Gastroesophageal sphincter (tissue), 4 donors: ENCODE measurements around the gene PRKN. TPM values are rescaled to one million over a fixed set of nuclear protein-coding genes. Genes with fewer than 3 reads are reported as not detected.

Source experiments
- ATAC-seq: fragments of 150-250 bp; one replicate; pipeline ENCODE4 v1.9.1; 2016; ENCODE audit warnings: mild to moderate bottlenecking, moderate library complexity
- H3K27ac ChIP-seq, 4 donors: fragments of 200-600 bp; sonication (generic) in 3 of 4; 1 replicate in 3 of 4; 2 replicates in 1 of 4; pipeline ENCODE4 v1.5.1; 2016 to 2019
- H3K27me3 ChIP-seq: fragments of 200-600 bp; sonication (generic); one replicate; pipeline ENCODE4 v1.5.1; 2019
- H3K36me3 ChIP-seq, 2 donors: fragments of 200-600 bp; sonication (generic); one replicate each; pipeline ENCODE4 v1.5.1; 2019; ENCODE audit warnings: control low read depth in 1 of 2
- H3K4me1 ChIP-seq, 3 donors: fragments of 200-600 bp; sonication (generic); 1 replicate in 2 of 3; 2 replicates in 1 of 3; pipeline ENCODE4 v1.5.1; 2016 to 2019; ENCODE audit warnings: control low read depth in 2 of 3
- H3K4me3 ChIP-seq, 2 donors: fragments of 200-600 bp; sonication (generic); one replicate each; pipeline ENCODE4 v1.5.1; 2019; ENCODE audit warnings: mild to moderate bottlenecking in 1 of 2, moderate library complexity in 1 of 2
- H3K9me3 ChIP-seq, 3 donors: fragments of 200-600 bp; sonication (generic); one replicate each; pipeline ENCODE4 v1.5.1; 2017 to 2019; ENCODE audit warnings: control low read depth in 2 of 3
- EP300 ChIP-seq: sonication (generic); formaldehyde crosslinking; IDR thresholded peaks from one replicate; pipeline ENCODE4 v1.6.1; 2017; ENCODE audit warnings: antibody characterized with exemption, mild to moderate bottlenecking
- POLR2A ChIP-seq, 2 donors: fragments of 450-650 bp; IDR thresholded peaks; one replicate each; pipeline ENCODE4 v1.6.1; 2017; ENCODE audit warnings: antibody characterized with exemption in 2 of 2, mild to moderate bottlenecking in 2 of 2, moderate library complexity in 1 of 2
- POLR2AphosphoS5 ChIP-seq: sonication (generic); formaldehyde crosslinking; IDR thresholded peaks from one replicate; pipeline ENCODE4 v1.6.1; 2017; ENCODE audit warnings: antibody characterized with exemption
- WGBS, 2 donors: methylation state at CpG; one replicate each; pipeline ENCODE4 v1.1.5; 2018; ENCODE audit warnings: low coverage in 1 of 2; 5-methylcytosine and 5-hydroxymethylcytosine counted together
- total RNA-seq, 4 donors: library from RNA; depleted of rRNA; stranded (reverse); fragments of >200 nt; gene quantifications; one replicate each; pipeline ENCODE4 v1.1.0, GENCODE V29; 2016
- TF ChIP-seq, protein P1 (sequence below), 4 experiments: fragments of 200-600 bp in 2 of 4; fragments of 450-650 bp in 2 of 4; sonication (generic) in 1 of 4; IDR thresholded peaks; one replicate each; pipeline ENCODE4 v1.5.1; 2017 to 2019; ENCODE audit warnings: antibody characterized with exemption in 4 of 4, mild to moderate bottlenecking in 2 of 4, moderate library complexity in 2 of 4

Gene PRKN
- total RNA-seq, 4 donors from 2014 or later = 8.4 to 58.6 (median 25.8) TPM

DNA sequence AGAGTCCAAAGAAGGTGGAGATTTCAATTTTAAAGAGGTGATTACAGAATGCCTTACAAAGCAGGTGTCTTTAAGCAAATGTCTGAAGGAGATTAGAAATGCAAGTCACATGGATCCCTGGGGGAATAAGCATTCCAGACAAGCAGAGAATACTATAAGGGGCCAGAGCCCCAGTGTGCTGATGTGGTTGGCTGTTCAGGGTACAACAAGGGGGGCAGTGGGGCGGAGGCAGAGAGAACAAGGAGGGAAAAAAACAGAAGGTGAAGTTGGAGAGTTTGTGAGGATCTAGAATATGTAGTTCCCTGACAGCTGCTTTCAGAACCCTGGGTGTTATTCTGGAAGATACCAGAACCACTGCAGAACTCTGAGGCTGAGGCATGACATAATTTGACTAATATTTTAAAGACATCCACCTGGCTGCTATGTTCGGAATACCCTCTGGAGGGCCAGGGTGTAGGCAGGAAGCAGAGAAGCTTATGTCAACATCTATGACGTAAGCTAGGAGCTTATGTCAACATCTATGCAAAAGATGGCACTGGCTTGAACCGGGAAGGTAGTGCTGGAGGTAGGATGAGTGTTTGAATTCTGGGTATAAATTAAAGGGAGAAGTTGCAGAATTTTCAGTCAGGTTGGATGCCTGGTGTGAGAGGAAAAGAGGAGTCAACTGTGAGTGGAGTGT is 1177.5 kb downstream of the PRKN start:
- no peak overlapping the region for H3K4me3 ChIP-seq
- no peak for ATAC-seq
- H3K4me1 ChIP-seq = peaks cover 0 to 16% (median 0%) of the 10 kb centered on the region in 3 donors
- no peaks in the 10 kb centered on the region for H3K36me3 ChIP-seq
- no peak overlapping the region for H3K27ac ChIP-seq
- peaks cover 0 to 17% (median 0%) of the 10 kb centered on the region in 3 donors for H3K9me3 ChIP-seq
- 58 to 75% methylated on average over 2 to 4 of the region's 4 CpGs for WGBS, 2 donors
- TF ChIP-seq POLR2A (IDR thresholded peaks at IDR 0.05) (no peak), POLR2AphosphoS5 (no peak), EP300 (no peak)
- TF ChIP-seq, protein P1, sequence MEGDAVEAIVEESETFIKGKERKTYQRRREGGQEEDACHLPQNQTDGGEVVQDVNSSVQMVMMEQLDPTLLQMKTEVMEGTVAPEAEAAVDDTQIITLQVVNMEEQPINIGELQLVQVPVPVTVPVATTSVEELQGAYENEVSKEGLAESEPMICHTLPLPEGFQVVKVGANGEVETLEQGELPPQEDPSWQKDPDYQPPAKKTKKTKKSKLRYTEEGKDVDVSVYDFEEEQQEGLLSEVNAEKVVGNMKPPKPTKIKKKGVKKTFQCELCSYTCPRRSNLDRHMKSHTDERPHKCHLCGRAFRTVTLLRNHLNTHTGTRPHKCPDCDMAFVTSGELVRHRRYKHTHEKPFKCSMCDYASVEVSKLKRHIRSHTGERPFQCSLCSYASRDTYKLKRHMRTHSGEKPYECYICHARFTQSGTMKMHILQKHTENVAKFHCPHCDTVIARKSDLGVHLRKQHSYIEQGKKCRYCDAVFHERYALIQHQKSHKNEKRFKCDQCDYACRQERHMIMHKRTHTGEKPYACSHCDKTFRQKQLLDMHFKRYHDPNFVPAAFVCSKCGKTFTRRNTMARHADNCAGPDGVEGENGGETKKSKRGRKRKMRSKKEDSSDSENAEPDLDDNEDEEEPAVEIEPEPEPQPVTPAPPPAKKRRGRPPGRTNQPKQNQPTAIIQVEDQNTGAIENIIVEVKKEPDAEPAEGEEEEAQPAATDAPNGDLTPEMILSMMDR (IDR thresholded peaks at IDR 0.05) = no peak
- no peaks in the 10 kb centered on the region for H3K27me3 ChIP-seq

DNA sequence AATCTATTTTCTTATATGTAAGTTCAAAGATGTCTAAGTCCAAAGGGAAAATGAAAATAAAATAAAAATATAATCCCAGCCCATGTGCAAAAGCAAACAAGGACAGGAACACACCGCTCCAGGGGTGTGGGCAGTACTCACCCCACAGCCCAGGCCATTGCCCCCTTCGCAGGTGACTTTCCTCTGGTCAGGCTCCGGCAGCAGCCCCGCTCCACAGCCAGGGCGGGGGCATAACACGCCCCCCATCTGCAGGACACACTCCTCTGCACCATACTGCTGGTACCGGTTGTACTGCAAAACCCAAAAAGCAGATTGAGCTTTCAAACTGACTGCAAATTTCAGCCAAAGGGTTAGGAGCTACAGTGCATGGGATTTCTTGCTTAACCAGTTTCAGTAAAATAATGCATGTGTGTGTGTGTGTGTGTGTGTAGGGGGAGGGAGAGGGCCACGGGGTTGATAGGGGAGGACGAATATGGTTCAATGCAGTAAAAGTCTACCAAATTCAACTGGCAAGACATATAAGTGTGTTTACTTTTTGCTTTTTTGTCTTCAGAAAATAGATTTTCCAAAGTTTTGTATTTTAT is 1178.8 kb downstream of the PRKN start:
- TF ChIP-seq EP300 (no peak), POLR2AphosphoS5 (no peak), POLR2A (IDR thresholded peaks at IDR 0.05) (no peak)
- TF ChIP-seq, protein P1 (IDR thresholded peaks at IDR 0.05) = no peak
- WGBS, 2 donors = 85 to 90% methylated on average over 6 to 8 of the region's 9 CpGs
- Histone ChIP-seq H3K9me3 (peaks cover 0 to 10% (median 0%) of the 10 kb centered on the region in 3 donors), H3K4me3 (no peak overlapping the region), H3K4me1 (peaks cover 0 to 16% (median 0%) of the 10 kb centered on the region in 3 donors), H3K27ac (no peak overlapping the region), H3K27me3 (no peaks in the 10 kb centered on the region), H3K36me3 (no peaks in the 10 kb centered on the region)
- no peak for ATAC-seq

DNA sequence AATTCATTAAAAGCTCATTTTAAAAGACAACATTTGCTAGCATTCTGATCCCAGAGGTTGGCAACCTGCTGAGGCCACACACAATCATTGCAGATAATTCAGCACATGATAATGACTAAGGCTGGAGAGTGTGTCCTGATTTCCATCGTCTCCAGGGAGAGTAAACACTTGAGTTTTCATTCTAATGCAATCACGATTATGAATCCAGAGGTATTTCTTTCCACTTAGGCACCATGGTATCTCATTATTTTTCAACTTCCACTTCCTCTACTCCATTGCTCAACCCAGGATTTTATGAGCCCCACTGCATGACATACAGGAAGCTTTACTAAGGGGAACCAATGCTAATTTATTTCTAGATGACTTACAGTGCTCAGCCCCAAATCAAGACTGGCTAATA is 1179.9 kb downstream of the PRKN start:
- ATAC-seq = no peak
- Histone ChIP-seq H3K4me1 (peaks cover 0 to 16% (median 0%) of the 10 kb centered on the region in 3 donors), H3K27me3 (no peaks in the 10 kb centered on the region), H3K4me3 (no peak overlapping the region), H3K36me3 (no peaks in the 10 kb centered on the region), H3K9me3 (peaks cover 0 to 6% (median 0%) of the 10 kb centered on the region in 3 donors), H3K27ac (no peak overlapping the region)
- WGBS, 2 donors = 0 to 20% methylated on average over 2 of the region's 2 CpGs
- TF ChIP-seq, protein P1 (IDR thresholded peaks at IDR 0.05) = no peak
- no peak for TF ChIP-seq EP300
- TF ChIP-seq POLR2AphosphoS5 = no peak
- TF ChIP-seq POLR2A (IDR thresholded peaks at IDR 0.05) = no peak

DNA sequence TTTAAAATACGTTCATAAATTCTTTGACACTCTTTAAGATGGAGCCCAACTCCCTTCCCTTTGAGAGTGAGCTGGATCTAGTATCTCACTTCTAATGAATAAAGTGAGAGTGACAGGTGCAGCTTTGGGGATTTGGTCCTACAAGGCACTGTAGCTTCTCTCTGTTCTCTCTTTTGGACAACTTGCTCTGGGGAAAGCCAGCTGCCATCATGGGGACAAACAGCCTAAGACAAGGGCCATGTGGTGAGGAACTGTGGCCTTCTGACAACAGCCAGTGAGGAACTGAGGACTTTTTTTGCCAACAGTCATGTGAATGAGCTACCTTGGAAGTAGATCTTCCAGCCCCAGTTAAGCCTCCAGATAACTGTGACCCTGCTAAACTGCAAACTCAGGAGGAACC is 1180.9 kb downstream of the PRKN start:
- Histone ChIP-seq H3K4me1 (peaks cover 0 to 16% (median 0%) of the 10 kb centered on the region in 3 donors), H3K36me3 (no peaks in the 10 kb centered on the region), H3K4me3 (no peak overlapping the region), H3K9me3 (peaks cover 0 to 2% (median 0%) of the 10 kb centered on the region in 3 donors), H3K27ac (no peak overlapping the region), H3K27me3 (no peaks in the 10 kb centered on the region)
- ATAC-seq = no peak
- TF ChIP-seq POLR2AphosphoS5 (no peak), EP300 (no peak), POLR2A (IDR thresholded peaks at IDR 0.05) (no peak)
- TF ChIP-seq, protein P1 (IDR thresholded peaks at IDR 0.05) = no peak
- 100% methylated on average over 1 of the region's 1 CpG for WGBS, 2 donors

DNA sequence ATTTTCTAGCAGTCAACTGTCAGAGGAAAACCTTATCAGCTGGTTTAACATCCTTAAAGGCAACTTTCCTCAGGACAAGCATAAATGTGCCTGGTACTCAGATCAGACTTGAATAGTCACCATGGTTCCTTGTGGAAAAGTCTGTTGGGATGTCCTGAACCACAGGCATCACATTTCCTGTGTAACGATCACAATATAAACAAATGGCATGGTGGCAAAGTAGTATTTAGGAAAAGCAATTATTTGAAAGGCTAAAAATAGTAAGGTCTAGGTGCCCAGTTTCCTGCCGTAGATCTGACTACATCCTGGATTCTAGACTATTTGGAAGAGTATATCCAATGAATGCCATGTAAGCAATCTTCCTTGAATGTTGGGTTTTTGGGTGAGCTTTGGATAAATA is 1181.8 kb downstream of the PRKN start:
- Histone ChIP-seq H3K4me1 (peaks cover 0 to 16% (median 0%) of the 10 kb centered on the region in 3 donors), H3K36me3 (no peaks in the 10 kb centered on the region), H3K27ac (no peak overlapping the region), H3K27me3 (no peaks in the 10 kb centered on the region), H3K9me3 (no peaks in the 10 kb centered on the region), H3K4me3 (no peak overlapping the region)
- TF ChIP-seq POLR2A (IDR thresholded peaks at IDR 0.05) (no peak), POLR2AphosphoS5 (no peak), EP300 (no peak)
- TF ChIP-seq, protein P1 (IDR thresholded peaks at IDR 0.05) = no peak
- ATAC-seq = no peak
- 62 to 67% methylated on average over 2 of the region's 2 CpGs for WGBS, 2 donors
